ENCODE data around the gene SCTR.

Gene SCTR

DNA sequence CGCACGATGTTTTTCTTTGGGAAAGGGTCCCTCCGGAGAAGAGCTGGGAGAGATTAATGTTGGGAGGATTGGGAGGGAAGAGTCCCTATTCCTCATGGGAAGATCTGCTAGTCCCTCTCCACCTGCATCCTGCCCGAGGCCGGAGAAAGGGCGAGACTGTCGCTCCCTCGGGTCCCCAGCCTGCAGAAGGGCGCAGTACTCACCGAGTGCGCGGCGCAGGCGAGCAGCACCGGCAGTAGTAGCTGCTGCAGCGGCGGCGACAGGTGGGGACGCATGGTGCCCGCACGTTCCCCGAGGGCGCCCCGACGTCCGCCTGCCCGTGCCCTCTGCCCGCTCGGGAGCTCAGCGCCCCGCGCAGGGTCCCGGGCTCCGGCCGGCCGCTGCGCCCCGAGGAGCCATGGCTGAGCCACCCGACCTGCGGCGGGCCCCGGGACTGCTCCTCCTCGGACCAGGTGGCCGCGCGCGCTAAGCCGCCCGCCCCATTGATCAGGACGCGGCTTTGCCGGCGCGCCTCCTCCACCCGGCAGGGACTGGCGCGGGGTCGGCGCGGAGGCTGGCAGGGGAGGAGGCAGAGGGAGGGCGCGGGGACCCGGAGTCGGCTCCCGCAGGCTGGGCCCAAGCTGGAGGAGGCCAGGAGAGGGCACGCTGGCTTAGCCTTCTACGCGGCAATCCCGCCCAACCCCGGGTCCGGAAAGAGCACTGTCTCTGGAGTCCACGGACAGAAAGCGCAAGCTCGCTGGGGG lies at the start of gene SCTR:
Gene SCTR (minus strand): TSS at position 532 of the 743 bp plus-strand sequence. CDS start 257 bp downstream, at position 275.
- TF ChIP-seq, protein P1, sequence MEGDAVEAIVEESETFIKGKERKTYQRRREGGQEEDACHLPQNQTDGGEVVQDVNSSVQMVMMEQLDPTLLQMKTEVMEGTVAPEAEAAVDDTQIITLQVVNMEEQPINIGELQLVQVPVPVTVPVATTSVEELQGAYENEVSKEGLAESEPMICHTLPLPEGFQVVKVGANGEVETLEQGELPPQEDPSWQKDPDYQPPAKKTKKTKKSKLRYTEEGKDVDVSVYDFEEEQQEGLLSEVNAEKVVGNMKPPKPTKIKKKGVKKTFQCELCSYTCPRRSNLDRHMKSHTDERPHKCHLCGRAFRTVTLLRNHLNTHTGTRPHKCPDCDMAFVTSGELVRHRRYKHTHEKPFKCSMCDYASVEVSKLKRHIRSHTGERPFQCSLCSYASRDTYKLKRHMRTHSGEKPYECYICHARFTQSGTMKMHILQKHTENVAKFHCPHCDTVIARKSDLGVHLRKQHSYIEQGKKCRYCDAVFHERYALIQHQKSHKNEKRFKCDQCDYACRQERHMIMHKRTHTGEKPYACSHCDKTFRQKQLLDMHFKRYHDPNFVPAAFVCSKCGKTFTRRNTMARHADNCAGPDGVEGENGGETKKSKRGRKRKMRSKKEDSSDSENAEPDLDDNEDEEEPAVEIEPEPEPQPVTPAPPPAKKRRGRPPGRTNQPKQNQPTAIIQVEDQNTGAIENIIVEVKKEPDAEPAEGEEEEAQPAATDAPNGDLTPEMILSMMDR (IDR thresholded peaks at IDR 0.05; ENCODE audit: low read depth, low read length, missing control alignments): no peak
- Histone ChIP-seq H3K27ac (no peak within 1 kb of the TSS), H3K36me3 (replicated peaks) (no peaks in the 10 kb centered on the region), H3K4me3 (ENCODE audit: low read depth, low read length) (no peak within 1 kb of the TSS), H3K27me3 (replicated peaks) (peaks cover 31% of the 10 kb centered on the region)
- DNase-seq: no peak
- in situ Hi-C loops (cut with HindIII; ENCODE audit: low pct_ligation_motif_present, low sequenced_read_pairs): no loop called here

DNA sequence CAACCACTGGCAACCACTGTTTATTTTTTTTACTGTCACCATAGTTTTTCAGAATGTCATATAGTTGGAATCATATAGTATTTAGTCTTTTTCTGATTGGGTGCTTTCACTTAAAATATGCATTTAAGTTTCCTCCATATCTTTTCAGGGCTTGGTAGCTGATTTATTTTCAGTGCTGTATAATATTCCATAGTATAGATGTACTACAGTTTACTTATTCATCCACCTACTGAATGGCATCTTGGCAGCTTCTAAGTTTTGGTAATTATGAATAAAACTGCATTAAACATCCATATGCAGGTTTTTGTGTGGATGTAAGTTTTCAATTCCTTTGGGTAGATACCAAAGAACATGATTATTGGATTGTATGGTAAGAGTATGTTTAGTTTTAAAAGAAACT lies 43.0 kb upstream of the SCTR start:
- Histone ChIP-seq H3K27me3 (replicated peaks) (no peaks in the 10 kb centered on the region), H3K36me3 (replicated peaks) (no peaks in the 10 kb centered on the region), H3K27ac (no peak overlapping the region), H3K4me3 (ENCODE audit: low read depth, low read length) (no peak overlapping the region)
- in situ Hi-C loops (cut with HindIII; ENCODE audit: low pct_ligation_motif_present, low sequenced_read_pairs): no loop called here
- DNase-seq: no peak
- TF ChIP-seq, protein P1 (IDR thresholded peaks at IDR 0.05; ENCODE audit: low read depth, low read length, missing control alignments): no peak

DNA sequence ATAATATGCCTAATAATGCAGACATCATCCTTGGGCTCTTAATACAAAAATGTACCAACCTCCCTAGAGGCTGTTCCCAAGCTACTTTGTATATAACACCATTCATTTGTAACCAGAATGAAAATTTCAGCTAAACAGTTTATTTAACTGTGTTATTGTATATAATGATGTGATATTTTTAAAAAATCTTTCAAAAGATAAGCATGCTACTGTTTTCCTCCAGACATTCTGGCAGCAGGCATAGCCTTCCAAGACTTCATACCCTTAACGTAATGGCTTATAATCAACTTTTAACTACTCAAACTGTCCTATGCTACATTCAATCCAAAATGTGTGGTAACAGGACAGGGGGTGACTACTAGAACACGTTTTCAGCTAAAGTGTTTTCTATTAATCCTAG lies 41.2 kb upstream of the SCTR start:
- H3K27me3 ChIP-seq (replicated peaks): no peaks in the 10 kb centered on the region
- H3K27ac ChIP-seq: no peak overlapping the region
- TF ChIP-seq, protein P1 (IDR thresholded peaks at IDR 0.05; ENCODE audit: low read depth, low read length, missing control alignments): no peak
- H3K4me3 ChIP-seq (ENCODE audit: low read depth, low read length): no peak overlapping the region
- in situ Hi-C loops (cut with HindIII; ENCODE audit: low pct_ligation_motif_present, low sequenced_read_pairs): no loop called here
- no peak for DNase-seq
- H3K36me3 ChIP-seq (replicated peaks): no peaks in the 10 kb centered on the region

DNA sequence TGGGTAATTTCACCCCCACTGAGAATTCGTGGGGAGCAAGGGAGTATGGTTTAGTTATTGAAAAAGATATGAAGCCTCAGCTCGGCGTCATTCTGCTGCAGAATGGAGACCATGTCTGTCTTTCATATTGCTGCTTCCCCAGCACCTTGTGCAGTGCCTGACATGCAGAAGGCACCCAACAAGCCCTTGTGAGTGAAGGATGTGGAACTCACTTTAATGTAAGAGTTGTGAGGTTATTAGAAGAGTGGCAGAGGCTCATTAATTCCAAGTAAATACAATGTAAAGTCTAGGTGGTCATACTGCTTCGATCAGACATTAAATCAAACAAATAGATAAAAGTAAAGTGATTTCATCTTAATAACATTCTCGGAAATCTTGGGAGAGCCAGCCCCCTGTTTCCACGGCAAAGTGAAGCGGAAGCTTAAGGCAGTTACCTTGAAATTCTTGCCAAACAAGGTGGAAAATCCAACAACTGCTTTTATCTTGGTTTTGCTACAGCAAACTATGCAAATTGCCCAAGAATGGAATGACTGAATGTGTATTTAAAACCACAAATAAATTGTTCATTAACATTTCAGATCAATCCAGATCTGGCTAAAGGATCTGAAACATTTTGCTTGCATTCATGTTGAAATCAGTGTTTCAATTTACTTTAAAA lies 29.5 kb upstream of the SCTR start:
- H3K4me3 ChIP-seq (ENCODE audit: low read depth, low read length): no peak overlapping the region
- no peaks in the 10 kb centered on the region for H3K27me3 ChIP-seq (replicated peaks)
- in situ Hi-C loops (cut with HindIII; ENCODE audit: low pct_ligation_motif_present, low sequenced_read_pairs): no loop called here
- TF ChIP-seq, protein P1 (IDR thresholded peaks at IDR 0.05; ENCODE audit: low read depth, low read length, missing control alignments): no peak
- H3K36me3 ChIP-seq (replicated peaks): no peaks in the 10 kb centered on the region
- DNase-seq: no peak
- H3K27ac ChIP-seq: no peak overlapping the region

DNA sequence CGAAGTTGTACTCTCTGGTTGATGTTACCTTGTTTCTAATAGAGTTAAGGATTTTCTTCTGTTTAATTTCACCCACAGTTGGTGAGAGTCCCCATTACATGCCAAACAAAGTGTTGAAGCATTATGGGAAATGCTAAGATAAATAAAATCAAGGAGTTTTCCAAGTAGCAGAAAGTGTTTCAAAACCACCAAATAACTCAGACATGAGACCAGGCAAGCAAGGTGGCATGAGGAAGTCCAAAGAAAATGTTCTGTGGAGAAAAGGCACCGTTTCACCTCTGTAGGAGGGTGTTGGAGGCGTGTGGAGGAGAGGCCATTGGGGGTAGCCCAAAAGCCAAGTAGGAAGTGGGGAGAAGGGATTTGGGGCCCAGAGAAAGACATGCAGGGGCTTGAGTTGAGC lies 28.6 kb upstream of the SCTR start:
- in situ Hi-C loops (cut with HindIII; ENCODE audit: low pct_ligation_motif_present, low sequenced_read_pairs): no loop called here
- Histone ChIP-seq H3K27ac (no peak overlapping the region), H3K27me3 (replicated peaks) (no peaks in the 10 kb centered on the region), H3K4me3 (ENCODE audit: low read depth, low read length) (no peak overlapping the region), H3K36me3 (replicated peaks) (no peaks in the 10 kb centered on the region)
- TF ChIP-seq, protein P1 (IDR thresholded peaks at IDR 0.05; ENCODE audit: low read depth, low read length, missing control alignments): no peak
- DNase-seq: no peak
